ENCODE data around the gene MYO7B. TPM values are rescaled to one million over a fixed set of nuclear protein-coding genes. Genes with fewer than 3 reads are reported as not detected.

Gene MYO7B
- total RNA-seq, 1 donor from 2014 or later, result not detected

DNA sequence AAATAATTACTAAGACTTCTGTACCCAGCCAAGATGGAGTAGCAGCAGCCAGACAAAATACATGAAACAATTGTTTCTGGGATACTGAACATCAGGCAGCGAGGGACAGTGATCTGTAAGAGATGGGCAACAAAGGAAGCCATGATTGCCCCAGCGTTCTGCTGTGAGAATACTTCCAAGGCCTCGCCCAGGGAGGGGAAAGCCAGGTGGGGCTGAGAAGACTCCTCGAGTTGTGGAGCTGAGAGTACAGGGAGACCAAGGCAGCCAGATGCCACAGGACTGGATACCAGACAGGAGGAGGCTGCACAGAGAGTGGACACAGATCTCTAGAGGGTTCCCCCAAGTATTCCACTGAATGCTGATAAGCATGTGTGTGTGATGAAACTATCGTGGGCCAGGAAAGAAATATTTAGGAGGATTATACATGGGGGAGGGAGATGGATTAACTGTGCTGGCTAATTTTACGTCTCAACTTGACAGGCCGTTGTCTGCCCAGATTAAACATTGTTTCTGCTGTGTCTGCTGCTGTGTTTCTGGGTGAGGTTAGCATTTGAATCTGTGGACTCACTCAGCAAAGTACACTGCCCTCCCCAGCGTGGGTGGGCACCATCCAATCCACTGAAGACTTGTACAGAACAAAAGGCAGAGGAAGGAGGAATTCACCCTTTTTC is 150.1 kb downstream of the MYO7B start:
- TF ChIP-seq CTCF (IDR thresholded peaks at IDR 0.05; ENCODE audit: insufficient read depth, low read length, severe bottlenecking), result no peak
- Histone ChIP-seq H3K27me3 (ENCODE audit: control insufficient read depth, insufficient read depth, low read length) (no peaks in the 10 kb centered on the region), H3K36me3 (ENCODE audit: control insufficient read depth, insufficient read depth, low read length) (no peaks in the 10 kb centered on the region), H3K4me3 (ENCODE audit: low read depth, low read length) (no peak overlapping the region)
- FAIRE-seq (no peak), DNase-seq (ENCODE audit: low read depth) (no peak)

Other genes with a start within 250 kb of the MYO7B start
- gene ERCC3, start 241.5 kb upstream of the MYO7B start, total RNA-seq, result 27.0 and 32.4 TPM in 2 replicates
- gene MAP3K2, start 147.7 kb upstream of the MYO7B start, total RNA-seq, result 24.1 and 27.9 TPM in 2 replicates
- 0.26 TPM in 1 of 2 replicates, not detected in the other for gene PROC, start 117.3 kb upstream of the MYO7B start, total RNA-seq
- gene IWS1, start 9.2 kb upstream of the MYO7B start, total RNA-seq, result 40.8 and 51.0 TPM in 2 replicates
- gene GPR17, start 110.5 kb downstream of the MYO7B start, total RNA-seq, result not detected in 2 replicates
- 0.79 TPM in 1 of 2 replicates, not detected in the other for gene LIMS2, start 139.8 kb downstream of the MYO7B start, total RNA-seq
- gene SFT2D3, start 165.8 kb downstream of the MYO7B start, total RNA-seq, result 3.2 and 5.0 TPM in 2 replicates